Esophagus squamous epithelium (tissue), 5 donors: Measurements from ENCODE around the gene NKAPL. TPM values are rescaled to one million over a fixed set of nuclear protein-coding genes. Genes with fewer than 3 reads are reported as not detected.
A peak's percentile ranks its signal among the peaks of the same experiment; 100 is the strongest.

Source experiments
- DNase-seq: peaks from one replicate; lab custom pipeline; 2025; lab: John Stamatoyannopoulos, UW
- H3K27ac ChIP-seq, 4 donors: fragments of 200-600 bp; sonication (generic); one replicate each; pipeline ENCODE4 v1.5.1; 2016 to 2019; ENCODE audit warnings: mild to moderate bottlenecking in 1 of 4
- H3K27me3 ChIP-seq, 4 donors: fragments of 200-600 bp; sonication (generic); 1 replicate in 3 of 4; 2 replicates in 1 of 4; pipeline versions ENCODE4 v1.5.1 to v1.6.0; 2017 to 2021; ENCODE audit warnings: antibody characterized with exemption in 1 of 4
- H3K36me3 ChIP-seq, 3 donors: fragments of 200-600 bp; sonication (generic); one replicate each; pipeline ENCODE4 v1.5.1; 2016 to 2019
- H3K4me1 ChIP-seq, 3 donors: fragments of 200-600 bp; sonication (generic); one replicate each; pipeline ENCODE4 v1.5.1; 2017 to 2019
- H3K4me3 ChIP-seq, 4 donors: fragments of 200-600 bp; sonication (generic); 1 replicate in 3 of 4; 2 replicates in 1 of 4; pipeline ENCODE4 v1.5.1; 2016 to 2019; ENCODE audit warnings: mild to moderate bottlenecking in 2 of 4, moderate library complexity in 1 of 4
- H3K9me3 ChIP-seq, 3 donors: fragments of 200-600 bp; sonication (generic); one replicate each; pipeline ENCODE4 v1.5.1; 2016 to 2019
- POLR2A ChIP-seq, 4 donors: fragments of 450-650 bp; IDR thresholded peaks; one replicate each; pipeline ENCODE4 v1.6.1; 2017; ENCODE audit warnings: antibody characterized with exemption in 4 of 4, mild to moderate bottlenecking in 4 of 4, moderate library complexity in 3 of 4
- WGBS, 2 donors: methylation state at CpG; one replicate each; pipeline ENCODE4 v1.1.5; 2018; 5-methylcytosine and 5-hydroxymethylcytosine counted together
- intact Hi-C: fragments of 100-400 bp; cut with DNase I; formaldehyde crosslinking; loops from one replicate; pipeline ENCODE4 v1.15.0; 2022
- total RNA-seq, 4 donors: library from RNA; depleted of rRNA; stranded (reverse); fragments of >200 nt; gene quantifications; one replicate each; pipeline ENCODE4 v1.1.0, GENCODE V29; 2016
- TF ChIP-seq, protein P1 (sequence below), 6 experiments: fragments of 450-650 bp in 4 of 6; fragments of 200-600 bp in 2 of 6; sonication (generic) in 2 of 6; IDR thresholded peaks; one replicate each; pipeline ENCODE4 v1.5.1; 2016 to 2019; ENCODE audit warnings: antibody characterized with exemption in 6 of 6, mild to moderate bottlenecking in 4 of 6, moderate library complexity in 4 of 6
- donor health status: DM: yes; HTN: yes; CAD: no.

The NKAPL gene
- total RNA-seq, 4 donors from 2014 or later: 0.22 to 1.5 (median 0.70) TPM; not detected in 1

- H3K27me3 ChIP-seq: no peaks in the 10 kb centered on the region
- peaks cover 0 to 68% (median 12%) of the 10 kb centered on the region in 3 donors for H3K36me3 ChIP-seq
- H3K9me3 ChIP-seq: no peaks in the 10 kb centered on the region
- intact Hi-C loops: no loop called here
- no peak for TF ChIP-seq POLR2A (IDR thresholded peaks at IDR 0.05)
- TF ChIP-seq, protein P1, sequence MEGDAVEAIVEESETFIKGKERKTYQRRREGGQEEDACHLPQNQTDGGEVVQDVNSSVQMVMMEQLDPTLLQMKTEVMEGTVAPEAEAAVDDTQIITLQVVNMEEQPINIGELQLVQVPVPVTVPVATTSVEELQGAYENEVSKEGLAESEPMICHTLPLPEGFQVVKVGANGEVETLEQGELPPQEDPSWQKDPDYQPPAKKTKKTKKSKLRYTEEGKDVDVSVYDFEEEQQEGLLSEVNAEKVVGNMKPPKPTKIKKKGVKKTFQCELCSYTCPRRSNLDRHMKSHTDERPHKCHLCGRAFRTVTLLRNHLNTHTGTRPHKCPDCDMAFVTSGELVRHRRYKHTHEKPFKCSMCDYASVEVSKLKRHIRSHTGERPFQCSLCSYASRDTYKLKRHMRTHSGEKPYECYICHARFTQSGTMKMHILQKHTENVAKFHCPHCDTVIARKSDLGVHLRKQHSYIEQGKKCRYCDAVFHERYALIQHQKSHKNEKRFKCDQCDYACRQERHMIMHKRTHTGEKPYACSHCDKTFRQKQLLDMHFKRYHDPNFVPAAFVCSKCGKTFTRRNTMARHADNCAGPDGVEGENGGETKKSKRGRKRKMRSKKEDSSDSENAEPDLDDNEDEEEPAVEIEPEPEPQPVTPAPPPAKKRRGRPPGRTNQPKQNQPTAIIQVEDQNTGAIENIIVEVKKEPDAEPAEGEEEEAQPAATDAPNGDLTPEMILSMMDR (IDR thresholded peaks at IDR 0.05): no peak
- no peak overlapping the region for H3K27ac ChIP-seq
- H3K4me1 ChIP-seq: no peaks in the 10 kb centered on the region
- no peak overlapping the region for H3K4me3 ChIP-seq
- no peak for DNase-seq
Measured at GRCh38 chr6:28274888-28275287, 15.8 kb downstream of the NKAPL start.

DNA sequence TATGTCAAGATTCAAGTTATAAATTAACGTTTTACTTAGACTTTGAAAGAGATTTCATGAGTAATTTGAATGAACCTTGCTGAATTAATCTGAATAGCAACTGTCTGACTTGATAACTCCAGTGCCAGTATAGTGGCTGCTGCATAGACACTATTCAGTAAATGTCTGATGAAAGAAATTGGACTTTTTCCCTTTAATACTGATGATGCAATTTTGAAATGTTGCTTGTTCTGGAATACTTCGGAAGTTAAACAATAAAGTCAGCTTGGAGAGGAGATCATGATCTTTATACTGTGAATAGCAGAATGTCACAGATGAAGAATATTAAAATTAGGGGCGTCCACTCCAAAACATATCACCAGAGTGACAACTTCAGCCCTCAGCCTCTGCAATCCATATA is 18.6 kb downstream of the NKAPL start:
- intact Hi-C loops: no loop called here
- no peak overlapping the region for H3K4me3 ChIP-seq
- peaks cover 0 to 52% (median 12%) of the 10 kb centered on the region in 3 donors for H3K36me3 ChIP-seq
- peaks cover 0 to 19% (median 0%) of the 10 kb centered on the region in 3 donors for H3K4me1 ChIP-seq
- H3K27ac ChIP-seq: no peak overlapping the region
- WGBS, 2 donors: 66 to 77% methylated on average over 3 of the region's 3 CpGs
- DNase-seq: no peak
- H3K27me3 ChIP-seq: no peaks in the 10 kb centered on the region
- no peaks in the 10 kb centered on the region for H3K9me3 ChIP-seq
- TF ChIP-seq, protein P1 (IDR thresholded peaks at IDR 0.05): no peak
- TF ChIP-seq POLR2A (IDR thresholded peaks at IDR 0.05): no peak

GRCh38 chr6:28280595-28281287 is 21.6 kb downstream of the NKAPL start:
- DNase-seq: no peak
- Histone ChIP-seq H3K9me3 (no peaks in the 10 kb centered on the region), H3K4me1 (peaks cover 0 to 19% (median 0%) of the 10 kb centered on the region in 3 donors), H3K4me3 (peak overlapping the region; percentile 45 to 81 (median 58)), H3K27me3 (no peaks in the 10 kb centered on the region), H3K36me3 (peaks cover 0 to 45% (median 5%) of the 10 kb centered on the region in 3 donors), H3K27ac (peak overlapping the region in 1 of 4 donors; percentile 12)
- intact Hi-C loops: no loop called here
- 48 to 51% methylated on average over 3 of the region's 3 CpGs for WGBS, 2 donors
- TF ChIP-seq, protein P1 (IDR thresholded peaks at IDR 0.05): no peak
- TF ChIP-seq POLR2A (IDR thresholded peaks at IDR 0.05): no peak

DNA sequence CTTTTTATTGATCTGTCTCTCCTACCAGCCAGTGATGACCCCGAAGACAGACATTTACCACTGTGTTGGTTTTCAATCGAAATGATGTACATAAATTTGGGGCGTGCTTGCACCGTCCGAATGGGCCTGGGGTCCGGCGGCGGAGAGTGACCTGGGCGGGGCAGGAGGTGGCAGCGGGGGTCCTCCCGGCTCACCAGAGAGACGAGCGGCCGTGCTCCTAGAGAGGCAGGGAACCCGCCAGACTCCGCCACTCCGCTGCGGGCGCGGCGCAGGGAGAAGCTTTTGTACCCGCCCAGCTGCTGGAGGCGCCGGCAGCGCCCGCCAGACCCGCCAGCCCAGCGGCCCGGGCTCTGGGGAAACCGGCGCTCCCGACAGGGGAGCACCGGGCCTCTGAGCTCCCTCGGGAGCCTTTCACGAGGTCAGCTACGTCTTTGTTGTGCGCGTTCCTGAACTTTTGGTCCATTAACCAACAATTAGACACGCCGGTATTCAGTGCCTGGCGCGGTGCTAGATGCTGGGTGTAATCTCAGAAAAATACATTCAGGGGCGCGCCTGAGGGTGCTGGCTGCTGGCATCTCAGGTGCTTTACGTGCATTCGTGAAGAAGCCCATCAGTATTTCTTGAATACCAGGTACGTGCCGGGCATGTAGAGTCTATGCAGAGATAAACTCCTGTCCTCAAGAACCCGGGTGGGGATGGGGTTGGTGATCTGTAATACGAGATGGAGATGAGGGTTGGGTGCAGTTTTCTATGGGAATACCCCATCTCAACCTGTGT is 22.4 kb downstream of the NKAPL start, which contains the start of gene PGBD1:
Gene PGBD1 (plus strand): TSS at position 285 of the 777 bp plus-strand sequence. CDS start 2,242 bp downstream, outside the sequence.
- Histone ChIP-seq H3K4me3 (peak within 1 kb of the TSS; percentile 45 to 81 (median 58)), H3K27me3 (no peaks in the 10 kb centered on the region), H3K27ac (peak within 1 kb of the TSS; percentile 12 to 63 (median 42)), H3K36me3 (peaks cover 0 to 45% (median 0%) of the 10 kb centered on the region in 3 donors), H3K4me1 (peaks cover 0 to 19% (median 0%) of the 10 kb centered on the region in 3 donors), H3K9me3 (no peaks in the 10 kb centered on the region)
- TF ChIP-seq, protein P1 (IDR thresholded peaks at IDR 0.05): no peak
- peak in 1 of 4 donors; percentile 17 for TF ChIP-seq POLR2A (IDR thresholded peaks at IDR 0.05)
- intact Hi-C loops: no loop called here
- DNase-seq: no peak
- 2 to 7% methylated on average over 12 to 23 of the region's 50 CpGs for WGBS, 2 donors

- TF ChIP-seq, protein P1 (IDR thresholded peaks at IDR 0.05): no peak
- TF ChIP-seq POLR2A (IDR thresholded peaks at IDR 0.05): no peak
- Histone ChIP-seq H3K4me3 (no peak overlapping the region), H3K9me3 (no peaks in the 10 kb centered on the region), H3K36me3 (peaks cover 0 to 45% (median 0%) of the 10 kb centered on the region in 3 donors), H3K27me3 (no peaks in the 10 kb centered on the region), H3K27ac (no peak overlapping the region), H3K4me1 (peaks cover 0 to 19% (median 0%) of the 10 kb centered on the region in 3 donors)
- 82 to 94% methylated on average over 2 of the region's 2 CpGs for WGBS, 2 donors
- intact Hi-C loops: no loop called here
- DNase-seq: no peak
Measured at GRCh38 chr6:28282926-28283325, 23.8 kb downstream of the NKAPL start.
